Testis (tissue), 2 donors: ENCODE data around the gene CST4.

ENCODE experiments used
- CTCF ChIP-seq, 3 experiments: fragments of 450-650 bp in 2 of 3; fragments of 200-600 bp in 1 of 3; sonication (generic) in 1 of 3; IDR thresholded peaks; one replicate each; pipeline ENCODE4 v1.5.1; 2016 to 2019; ENCODE audit warnings: antibody characterized with exemption in 3 of 3, mild to moderate bottlenecking in 2 of 3, moderate library complexity in 1 of 3
- POLR2A ChIP-seq: fragments of 450-650 bp; IDR thresholded peaks from one replicate; pipeline ENCODE4 v1.6.1; 2017; ENCODE audit warnings: antibody characterized with exemption, mild to moderate bottlenecking, moderate library complexity

GRCh38 chr20:23636182-23636907, 52.5 kb downstream of the CST4 start:
- TF ChIP-seq CTCF (IDR thresholded peaks at IDR 0.05): no peak
- no peak for TF ChIP-seq POLR2A
